ENCODE data around the gene BRD1.

The BRD1 gene

DNA sequence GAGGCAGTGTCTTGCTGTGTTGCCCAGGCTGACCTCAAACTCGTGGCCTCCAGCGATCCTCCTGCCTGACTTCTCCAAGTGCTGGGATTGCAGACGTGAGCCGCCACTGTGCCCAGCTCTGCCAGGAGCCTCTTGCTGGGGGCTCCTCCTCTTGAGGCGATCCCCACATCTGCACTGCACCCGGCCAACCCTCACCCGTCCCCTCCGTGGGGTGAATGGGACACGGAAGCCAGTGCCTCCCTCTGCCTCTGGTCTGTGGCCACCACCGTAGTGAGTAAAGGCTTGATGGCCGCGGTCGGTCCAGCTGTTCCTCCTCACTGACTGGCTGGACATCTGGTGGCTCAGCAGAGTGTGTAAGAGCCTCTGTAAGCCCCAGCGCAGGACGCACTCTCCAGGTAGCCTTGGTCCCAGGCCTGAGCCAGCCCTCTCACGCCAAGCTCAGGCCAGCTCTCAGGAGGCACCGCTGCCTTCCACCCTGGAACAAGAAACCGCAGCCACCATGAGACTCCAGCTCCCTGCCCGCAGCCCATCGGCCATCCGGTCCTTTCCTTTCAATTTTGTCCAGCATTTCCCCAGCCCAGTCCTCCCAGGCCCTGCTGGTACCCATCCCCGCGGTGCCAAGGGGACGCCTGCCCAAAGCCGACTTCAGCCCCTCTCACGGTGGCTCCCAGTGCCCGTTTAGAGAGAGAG lies 100.3 kb downstream of the BRD1 start:
- no peak for DNase-seq (ENCODE audit: low spot score)

DNA sequence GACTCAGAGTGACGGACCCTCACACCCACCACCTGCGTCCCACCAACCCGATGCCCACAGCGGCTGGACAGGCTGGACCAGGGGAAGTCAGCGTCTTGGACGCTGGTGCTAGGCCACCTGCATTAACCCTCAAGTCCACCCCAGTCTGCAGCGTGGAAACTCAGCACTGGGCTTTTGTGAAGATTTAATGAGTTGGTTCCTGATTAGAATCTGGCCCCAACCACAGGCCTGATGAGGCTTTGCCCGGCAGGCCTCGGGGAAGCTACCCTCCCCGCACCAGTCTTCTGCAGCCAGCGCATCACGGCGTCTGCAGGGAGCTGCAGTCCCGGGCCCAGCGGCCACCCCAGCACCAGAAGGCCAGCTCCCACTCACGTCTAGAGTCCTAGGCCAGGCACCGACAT lies 101.0 kb downstream of the BRD1 start:
- no peak for DNase-seq (ENCODE audit: low spot score)

DNA sequence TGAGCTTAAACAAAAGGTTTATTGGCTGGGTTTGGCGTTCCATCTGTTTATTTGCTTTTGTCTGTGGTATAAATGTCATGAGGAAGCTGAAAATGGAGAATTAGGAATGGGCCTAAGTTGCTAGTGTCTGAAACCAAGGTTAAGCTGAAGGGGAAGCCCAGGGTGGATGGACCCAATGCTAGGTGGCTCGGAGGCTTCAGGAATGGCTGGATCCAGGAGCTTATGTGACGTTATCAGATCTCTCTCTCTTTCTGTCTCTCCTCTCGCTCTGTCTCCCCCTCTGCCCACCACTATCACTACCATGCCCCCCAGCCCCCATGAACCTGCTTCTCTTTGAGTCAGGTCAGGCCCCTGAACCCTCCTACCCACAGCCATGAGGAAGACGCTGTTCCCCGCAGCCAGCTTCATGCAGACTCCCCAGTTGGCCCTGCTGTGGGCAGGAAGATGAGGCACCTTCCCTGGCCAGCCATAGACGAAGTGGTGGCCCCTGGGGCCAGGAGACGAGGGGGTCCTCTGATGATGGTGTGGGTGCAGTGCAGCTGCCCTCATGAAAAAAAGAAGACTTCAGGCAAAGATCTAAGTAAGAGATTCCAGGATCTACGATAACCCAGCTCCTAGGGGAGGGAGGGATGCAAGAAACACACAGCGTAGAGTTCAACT lies 101.5 kb downstream of the BRD1 start:
- no peak for DNase-seq (ENCODE audit: low spot score)

DNA sequence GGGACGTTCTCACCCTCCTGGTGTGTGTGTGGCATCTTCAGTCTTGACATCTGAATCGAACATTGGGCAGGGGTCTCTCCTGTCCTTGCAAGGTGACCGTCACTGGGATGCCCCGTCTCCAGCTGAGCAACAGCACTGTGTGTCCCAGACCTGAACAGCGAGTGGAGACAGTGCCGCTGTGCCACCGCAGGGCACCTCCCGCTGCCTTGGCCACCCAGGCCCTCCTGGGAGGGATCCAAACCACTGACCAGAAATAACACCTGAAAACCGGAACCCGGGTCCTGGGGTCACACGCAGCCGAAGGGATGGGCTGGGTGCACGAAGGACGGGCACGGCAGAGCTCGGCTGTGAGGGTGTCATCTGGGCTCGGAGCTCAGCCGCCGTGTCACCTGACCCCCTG lies 102.2 kb downstream of the BRD1 start:
- DNase-seq (ENCODE audit: low spot score) = no peak

DNA sequence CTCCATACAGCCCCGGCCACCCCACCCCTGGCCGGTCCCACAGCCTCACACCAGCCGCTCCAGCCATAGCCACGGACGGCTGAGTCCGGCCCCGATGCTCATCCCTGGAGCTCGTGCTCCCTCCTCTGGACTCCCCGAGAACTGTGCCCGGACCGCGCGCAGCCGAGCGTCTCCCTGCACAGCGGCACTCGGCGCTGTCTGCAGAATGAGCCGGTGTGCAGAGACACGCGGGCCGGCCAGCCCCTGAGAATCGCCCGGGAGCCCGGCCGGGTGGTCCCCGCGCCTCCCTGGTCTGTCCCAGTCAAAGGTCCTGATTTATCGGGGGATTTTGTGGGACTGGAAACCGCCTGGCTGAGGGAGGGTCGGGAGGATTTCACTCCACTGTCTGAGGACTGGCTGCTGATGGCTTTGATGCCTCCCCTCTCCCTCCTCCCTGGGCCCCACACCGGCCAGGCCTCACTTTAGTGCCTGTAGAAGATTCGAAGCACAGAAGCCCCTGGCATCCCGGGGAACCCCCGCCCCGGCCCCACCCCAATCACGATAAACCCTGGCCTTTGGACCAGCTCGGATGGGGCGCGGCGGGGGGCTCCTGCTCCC lies 102.7 kb downstream of the BRD1 start:
- DNase-seq (ENCODE audit: low spot score) = no peak

DNA sequence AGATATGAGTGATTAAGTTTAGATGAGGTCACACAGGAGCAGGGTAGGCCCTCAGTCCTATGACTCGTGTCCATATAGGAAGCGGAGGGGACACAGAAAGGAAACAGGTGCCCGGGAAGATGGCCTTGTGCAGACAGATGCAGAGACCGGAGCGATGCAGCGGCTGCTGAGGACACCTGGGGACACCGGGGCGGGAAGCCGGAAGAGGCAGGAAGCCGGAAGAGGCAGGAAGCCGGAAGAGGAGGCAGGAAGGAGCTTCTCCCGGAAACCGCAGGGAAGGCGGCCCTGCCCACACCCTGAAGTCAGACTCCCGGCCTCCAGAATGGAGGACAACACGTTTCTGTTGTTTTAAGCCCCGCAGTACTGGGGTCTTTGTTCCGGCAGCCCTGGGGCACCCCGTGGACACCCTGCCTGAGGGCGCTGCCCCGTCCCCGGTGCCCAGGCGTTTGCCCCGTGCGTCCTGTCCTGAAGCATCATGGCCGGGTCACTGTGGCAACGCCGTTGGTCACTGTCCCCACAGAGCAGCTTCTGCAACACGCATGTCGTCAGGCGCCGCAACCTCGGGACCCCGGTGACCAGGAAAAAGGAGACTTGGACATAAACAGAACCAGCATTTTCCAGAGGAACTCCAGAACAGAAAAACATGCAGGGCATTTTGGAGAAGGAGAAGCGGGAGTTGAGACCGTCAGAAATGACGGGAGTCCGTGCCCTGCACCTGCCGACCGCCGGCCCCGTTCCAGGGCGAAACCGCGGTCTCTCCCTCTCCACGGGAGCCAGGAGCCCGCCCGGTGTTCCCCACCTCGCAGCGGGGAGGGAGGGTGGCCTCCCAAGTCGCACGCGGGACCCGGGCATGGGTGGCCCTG lies 103.4 kb downstream of the BRD1 start:
- no peak for DNase-seq (ENCODE audit: low spot score)

DNA sequence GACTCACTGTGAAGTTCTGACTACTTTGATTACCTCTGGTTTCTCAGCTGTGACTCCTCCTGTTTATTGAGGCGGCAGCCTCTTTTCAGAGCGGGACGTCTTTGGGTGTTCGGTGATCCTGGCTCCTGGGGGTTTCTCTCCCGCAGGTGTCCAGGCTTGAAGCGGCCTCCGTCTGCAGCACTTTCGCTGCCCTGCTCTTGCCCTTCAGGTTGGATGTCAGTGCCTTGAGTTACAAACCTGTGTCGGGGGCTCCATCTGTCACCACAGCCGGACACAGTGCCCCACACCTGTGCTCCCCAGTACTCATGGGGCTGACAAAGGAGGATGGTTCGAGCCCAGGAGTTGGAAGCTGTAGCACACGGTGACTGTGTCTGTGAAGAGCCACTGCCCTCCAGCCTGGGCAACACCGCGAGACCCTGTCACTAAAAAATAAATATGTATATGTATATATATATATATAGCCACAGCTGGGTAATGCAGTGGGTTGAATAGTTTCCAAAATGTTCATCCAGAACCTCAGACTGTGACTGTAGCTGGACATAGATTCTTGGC lies 104.1 kb downstream of the BRD1 start:
- DNase-seq (ENCODE audit: low spot score) = no peak

Data from LoVo (cell line).